NK-92 (cell line): ENCODE measurements around the gene MIX23.

Experiments used
- DNase-seq: peaks from one replicate; lab custom pipeline; 2025; ENCODE audit not compliant: unreplicated experiment; lab: John Stamatoyannopoulos, UW

MIX23 gene

GRCh38 chr3:122353215-122353614 is 29.8 kb downstream of the MIX23 start:
- DNase-seq = no peak

DNA sequence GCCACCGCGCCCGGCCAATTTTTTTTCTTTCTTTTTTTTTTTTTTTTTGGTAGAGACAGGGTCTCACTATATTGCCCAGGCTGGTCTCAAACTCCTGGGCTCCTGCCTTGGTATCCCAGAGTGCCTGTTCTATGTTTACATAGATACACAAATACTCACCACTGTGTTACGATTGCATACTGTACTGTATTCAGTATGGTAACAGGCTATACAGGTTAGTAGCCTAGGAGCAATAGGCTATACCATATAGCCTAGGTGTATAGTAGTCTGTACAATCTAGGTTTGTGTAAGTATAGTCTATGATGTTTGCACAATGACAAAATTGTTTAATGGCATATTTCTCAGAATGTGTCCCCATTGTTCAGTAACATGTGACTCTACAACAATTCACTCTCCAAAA is 31.4 kb downstream of the MIX23 start:
- no peak for DNase-seq

GRCh38 chr3:122350814-122351418 is 32.1 kb downstream of the MIX23 start:
- no peak for DNase-seq

DNA sequence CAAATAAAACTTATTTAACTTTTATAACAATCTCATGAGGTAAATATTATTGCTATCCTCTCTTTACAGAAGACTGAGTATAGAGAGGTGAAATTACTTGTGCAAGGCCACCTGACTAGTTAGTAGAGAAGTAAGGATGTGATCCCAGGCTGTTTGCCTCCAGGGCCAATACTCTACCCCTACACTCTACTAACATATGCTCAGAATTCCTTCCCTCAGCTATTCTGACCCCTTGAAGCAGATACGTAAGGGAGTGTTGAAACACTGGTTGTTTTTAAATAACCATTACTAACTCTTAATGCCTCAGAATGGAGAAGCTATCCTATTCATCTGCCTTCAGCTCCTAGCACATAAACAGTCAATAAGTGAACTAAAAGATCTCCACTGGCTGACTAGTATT is 33.9 kb downstream of the MIX23 start:
- no peak for DNase-seq

GRCh38 chr3:122343654-122344053 is 39.4 kb downstream of the MIX23 start:
- DNase-seq = no peak

GRCh38 chr3:122342803-122343202 is 40.2 kb downstream of the MIX23 start:
- no peak for DNase-seq

- DNase-seq = no peak
Measured at GRCh38 chr3:122332551-122332950, 50.5 kb downstream of the MIX23 start.

DNA sequence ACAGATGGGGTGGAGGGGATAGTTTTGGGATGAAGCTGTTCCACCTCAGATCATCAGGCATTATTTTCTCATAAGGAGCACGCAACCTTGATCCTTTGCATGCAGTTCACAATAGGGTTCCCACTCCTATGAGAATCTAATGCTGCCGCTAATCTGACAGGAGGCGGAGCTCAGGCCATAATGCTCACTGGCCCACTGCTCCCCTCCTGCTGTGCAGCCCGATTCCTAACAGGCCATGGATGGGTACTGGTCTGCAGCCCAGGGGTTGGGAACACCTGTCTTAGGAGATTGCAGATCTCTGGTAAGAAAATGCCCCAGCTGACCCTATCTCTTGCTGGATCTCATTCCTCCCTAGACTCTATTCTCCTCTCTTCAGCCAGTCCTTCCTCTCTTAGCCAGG is 51.1 kb downstream of the MIX23 start:
- DNase-seq = no peak

GRCh38 chr3:122325769-122326168 is 57.3 kb downstream of the MIX23 start:
- DNase-seq = no peak

DNA sequence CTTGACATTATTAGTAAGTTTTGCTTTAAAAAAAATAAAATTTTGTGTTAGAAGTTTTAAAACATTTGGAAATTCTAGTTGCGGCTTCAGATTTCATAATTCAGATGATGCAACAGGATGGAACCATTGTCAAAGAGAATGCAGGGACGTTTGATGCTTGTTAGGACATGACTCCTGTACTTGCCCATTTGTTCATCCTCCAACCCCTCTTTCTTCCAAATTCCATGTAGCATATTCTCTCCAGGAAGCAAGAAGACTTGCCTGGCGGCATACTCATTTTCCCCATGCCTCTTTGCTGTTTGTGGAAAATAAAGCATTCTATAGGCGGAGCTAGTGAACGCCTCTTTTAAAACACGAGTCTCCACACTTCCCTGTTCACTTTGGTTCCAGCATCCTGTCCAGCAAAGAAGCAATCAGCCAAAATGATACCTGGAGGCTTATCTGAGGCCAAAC is 58.1 kb downstream of the MIX23 start, which contains the start of gene CSTA:
TSS of gene CSTA (plus strand) at position 378 of the 453 bp plus-strand sequence. CDS start at position 423, 45 bp downstream.
- no peak for DNase-seq

GRCh38 chr3:122322095-122323075 is 60.6 kb downstream of the MIX23 start:
- DNase-seq = no peak

DNA sequence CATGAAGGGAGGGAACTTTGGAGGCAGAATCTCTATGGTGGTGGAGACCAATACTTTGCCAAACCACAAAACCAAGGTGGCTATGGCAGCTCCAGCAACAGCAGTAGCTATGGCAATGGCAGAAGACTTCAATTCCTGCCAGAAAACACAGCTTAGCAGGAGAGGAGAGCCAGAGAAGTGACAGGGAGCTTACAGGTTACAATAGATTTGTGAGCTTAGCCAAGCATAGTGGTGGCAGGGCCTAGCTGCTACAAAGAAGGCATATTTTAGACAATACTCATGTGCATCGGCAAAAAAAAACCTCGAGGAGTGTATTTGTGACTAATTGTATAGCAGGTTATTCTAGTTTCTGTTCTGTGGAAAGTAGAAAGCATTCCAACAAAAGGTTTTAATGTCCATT is 64.4 kb downstream of the MIX23 start:
- no peak for DNase-seq

DNA sequence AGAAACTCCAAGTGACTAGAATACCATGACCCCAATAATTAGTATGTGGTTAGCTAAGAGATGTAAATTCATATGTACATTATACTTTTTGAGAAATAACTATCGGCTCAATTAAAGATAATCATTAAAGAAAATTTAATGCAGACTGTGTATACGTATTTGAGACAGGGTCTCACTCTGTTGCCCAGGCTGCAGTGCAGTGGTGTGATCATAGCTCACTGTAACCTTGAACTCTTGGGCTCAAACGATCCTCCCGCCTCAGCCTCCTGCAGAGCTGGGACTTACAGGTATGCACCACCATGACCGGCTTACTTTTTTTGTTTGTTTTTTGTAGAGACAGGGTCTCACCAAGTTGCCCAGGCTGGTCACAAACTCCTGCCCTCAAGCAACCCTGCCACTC is 66.7 kb downstream of the MIX23 start:
- no peak for DNase-seq

- no peak for DNase-seq
Measured at GRCh38 chr3:122315619-122316018, 67.4 kb downstream of the MIX23 start.

- DNase-seq = no peak
Measured at GRCh38 chr3:122314228-122314876, 68.7 kb downstream of the MIX23 start.

- no peak for DNase-seq
Measured at GRCh38 chr3:122313281-122313680, 69.8 kb downstream of the MIX23 start.

DNA sequence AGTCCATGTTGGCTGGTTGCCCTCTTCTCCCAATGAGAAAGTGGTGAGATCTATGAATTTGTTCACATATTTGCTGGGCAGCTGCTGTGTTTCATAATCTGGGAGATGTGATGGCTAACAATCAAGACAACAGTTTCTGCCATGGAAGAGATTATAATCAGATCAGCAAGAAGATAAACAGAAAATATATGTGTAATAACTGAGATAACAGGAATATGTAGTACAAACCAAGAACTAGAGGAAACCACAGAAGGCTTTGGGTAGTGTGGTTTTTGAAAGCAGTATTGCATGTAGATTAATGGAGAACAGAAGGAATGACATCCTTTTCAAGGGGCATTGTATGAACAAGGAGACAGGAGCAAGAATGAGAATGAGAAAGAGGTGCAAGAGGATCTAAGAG is 70.2 kb downstream of the MIX23 start:
- no peak for DNase-seq

- DNase-seq = no peak
Measured at GRCh38 chr3:122310361-122310760, 72.7 kb downstream of the MIX23 start.
